HG03103 (cell line): Measurements from ENCODE around the gene THEMIS.

ENCODE experiments used
- ATAC-seq: cut with Tn5 transposase; IDR thresholded peaks from one replicate; pipeline ENCODE4 v1.9.1; 2021; ENCODE audit warnings: low read depth; ENCODE audit not compliant: unreplicated experiment

The THEMIS gene

GRCh38 chr6:127866766-127867165 is 34.1 kb downstream of the THEMIS start:
- ATAC-seq = no peak

DNA sequence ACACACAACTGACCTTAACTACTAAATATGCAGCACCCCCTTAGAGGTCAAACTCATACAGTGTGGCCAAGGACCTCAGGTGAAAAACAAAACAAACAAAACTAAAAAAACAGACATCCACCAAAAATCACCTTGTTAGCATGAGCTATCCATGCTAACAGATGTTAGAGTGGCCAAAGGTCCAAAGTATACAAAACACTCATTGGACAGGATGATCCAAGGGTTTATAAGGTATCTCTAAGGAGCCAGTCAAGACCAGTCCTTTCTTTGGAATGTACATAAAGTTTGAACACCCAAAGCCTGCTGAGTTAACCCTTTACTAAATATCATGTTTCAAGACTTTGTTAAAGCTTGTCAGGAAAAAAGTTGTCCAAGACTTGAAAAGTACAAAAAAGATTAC is 35.8 kb downstream of the THEMIS start:
- no peak for ATAC-seq

DNA sequence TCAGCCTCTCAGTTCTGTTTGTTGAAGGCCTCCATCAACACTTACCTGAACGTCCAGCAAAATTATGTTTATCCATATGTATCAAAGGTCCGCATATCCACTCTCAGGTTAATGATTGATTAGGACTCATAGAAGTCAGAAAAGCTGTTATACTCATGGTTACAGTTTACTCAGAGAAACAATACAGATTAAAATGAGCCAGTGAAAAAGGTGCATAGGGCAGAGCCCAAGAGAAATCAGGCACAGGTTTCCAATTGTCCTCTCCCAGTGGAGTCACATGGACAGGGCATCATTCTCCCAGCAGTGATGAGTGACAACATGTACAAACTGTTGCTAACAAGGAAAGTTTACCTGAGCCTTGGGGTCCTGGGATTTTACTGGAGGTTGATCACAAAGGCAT is 36.2 kb downstream of the THEMIS start:
- ATAC-seq = no peak

DNA sequence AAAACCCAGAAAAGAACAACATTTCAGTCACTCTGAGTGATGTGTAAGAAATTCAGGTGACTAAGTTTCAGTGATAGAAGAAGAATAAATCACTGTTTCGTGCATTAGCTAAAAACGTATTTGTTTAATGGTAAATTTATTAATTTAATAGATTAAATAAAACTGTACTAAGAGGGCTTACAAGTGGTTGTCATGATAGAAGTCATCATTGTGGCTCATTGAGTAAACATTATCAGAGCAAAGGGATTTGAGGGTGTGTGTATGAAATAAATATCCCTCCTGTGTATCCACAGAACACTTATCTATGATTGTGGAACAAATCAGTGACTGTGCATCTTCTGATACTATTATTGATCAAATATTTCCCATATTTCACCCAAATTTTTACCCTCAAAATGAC is 40.1 kb downstream of the THEMIS start:
- no peak for ATAC-seq

DNA sequence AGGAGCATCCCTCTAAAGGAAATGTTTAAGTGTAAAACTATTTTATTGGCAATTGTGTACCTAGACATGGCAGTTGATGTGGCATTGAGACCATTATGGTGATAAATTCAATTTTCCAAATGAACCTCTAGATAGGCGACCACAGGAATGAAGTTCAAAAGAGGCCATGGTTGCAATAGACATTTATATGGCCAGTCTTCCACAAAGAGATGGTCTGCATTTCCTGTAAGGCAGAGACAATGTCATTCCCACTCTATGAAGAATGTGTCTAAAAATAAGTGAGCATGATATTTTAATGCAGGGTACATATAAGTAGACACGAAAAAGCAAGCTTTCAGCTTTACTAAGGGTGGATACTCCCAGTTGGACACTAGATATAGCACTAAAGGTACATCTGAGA is 40.9 kb downstream of the THEMIS start:
- ATAC-seq = no peak

DNA sequence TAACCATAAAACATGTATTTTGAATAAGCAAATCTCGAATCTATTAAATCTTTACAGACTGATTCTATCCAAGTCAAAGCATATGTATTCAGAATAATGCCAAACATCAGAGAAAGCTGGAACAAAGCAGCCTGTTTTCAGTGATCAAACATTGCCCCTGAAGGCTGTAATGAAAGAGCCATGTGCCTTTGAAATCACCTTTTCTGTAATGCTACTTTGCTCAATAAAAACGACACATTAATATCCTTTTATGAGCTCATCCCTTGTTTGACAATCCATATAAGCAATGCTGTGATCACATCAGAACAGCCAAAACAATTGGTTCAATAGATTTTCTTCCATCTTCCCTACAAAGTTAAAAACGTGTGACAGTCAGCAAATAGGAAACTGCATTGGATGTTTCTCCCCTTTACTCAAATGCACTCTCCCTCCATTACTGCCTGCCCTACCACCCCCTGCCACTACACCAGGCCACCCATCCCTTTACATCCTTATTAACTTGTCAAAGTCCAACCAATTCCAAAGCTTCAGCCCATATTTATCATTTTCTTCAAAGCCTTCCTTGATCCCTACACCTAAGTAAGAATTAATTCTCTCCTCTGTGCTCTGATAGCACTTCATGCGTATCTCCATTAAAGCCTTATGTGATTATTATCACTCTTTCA is 42.0 kb downstream of the THEMIS start:
- ATAC-seq = no peak

DNA sequence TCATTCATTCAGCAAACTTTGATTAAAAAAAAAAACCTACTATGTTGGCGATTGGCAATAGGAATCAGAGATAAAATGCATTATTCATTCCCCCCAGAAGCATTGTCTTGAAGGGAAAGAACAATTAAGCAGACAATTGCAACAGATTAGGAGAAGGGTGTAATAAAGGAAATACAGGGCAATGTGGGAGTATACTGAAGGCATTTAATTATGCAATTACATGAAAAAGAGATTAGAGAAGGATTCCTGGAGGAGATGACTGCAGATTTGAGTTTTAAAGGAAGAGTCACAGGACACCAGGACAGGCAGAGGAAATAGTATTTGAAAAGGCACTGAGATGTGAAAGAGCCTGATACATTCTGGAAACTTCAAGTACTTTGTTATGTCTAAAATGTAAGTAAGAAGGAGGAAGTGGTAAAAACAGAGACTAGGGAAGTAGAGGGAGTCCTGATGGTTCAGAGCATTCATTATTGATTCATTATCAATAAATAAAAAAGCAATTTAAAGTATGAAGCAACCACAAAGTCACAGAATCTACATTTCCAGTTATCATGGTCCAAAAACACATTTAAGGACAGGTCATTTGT is 43.7 kb downstream of the THEMIS start:
- no peak for ATAC-seq

- no peak for ATAC-seq
These were observed 45.2 kb downstream of the THEMIS start for GRCh38 chr6:127855542-127856159.

GRCh38 chr6:127854009-127854408 is 46.8 kb downstream of the THEMIS start:
- no peak for ATAC-seq

- no peak for ATAC-seq
These were observed 49.7 kb downstream of the THEMIS start for GRCh38 chr6:127851197-127851596.

- ATAC-seq = no peak
These were observed 55.6 kb downstream of the THEMIS start for GRCh38 chr6:127845242-127845641.

GRCh38 chr6:127844529-127844928 is 56.3 kb downstream of the THEMIS start:
- no peak for ATAC-seq

- no peak for ATAC-seq
These were observed 57.3 kb downstream of the THEMIS start for GRCh38 chr6:127843582-127843981.

DNA sequence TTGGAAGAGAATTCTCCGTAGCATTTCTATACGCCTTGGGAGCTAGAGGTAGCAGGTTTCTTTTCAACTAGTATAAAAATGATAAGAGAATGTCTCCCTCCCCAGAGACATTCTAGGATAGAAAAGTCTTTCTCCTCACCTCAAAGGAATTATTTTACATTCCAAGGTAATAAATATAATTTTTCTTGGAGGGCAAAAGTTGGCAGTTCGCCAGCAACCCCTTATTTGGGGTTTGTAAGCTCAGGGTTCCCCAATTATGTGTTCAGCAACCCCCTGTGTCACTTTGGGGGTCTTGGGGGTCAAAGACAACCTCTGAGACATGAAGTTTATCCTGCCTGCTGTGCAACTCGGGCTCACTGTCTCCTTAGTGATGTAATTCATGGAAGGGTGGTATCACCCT is 58.3 kb downstream of the THEMIS start:
- ATAC-seq = no peak

- no peak for ATAC-seq
These were observed 59.0 kb downstream of the THEMIS start for GRCh38 chr6:127841811-127842210.

DNA sequence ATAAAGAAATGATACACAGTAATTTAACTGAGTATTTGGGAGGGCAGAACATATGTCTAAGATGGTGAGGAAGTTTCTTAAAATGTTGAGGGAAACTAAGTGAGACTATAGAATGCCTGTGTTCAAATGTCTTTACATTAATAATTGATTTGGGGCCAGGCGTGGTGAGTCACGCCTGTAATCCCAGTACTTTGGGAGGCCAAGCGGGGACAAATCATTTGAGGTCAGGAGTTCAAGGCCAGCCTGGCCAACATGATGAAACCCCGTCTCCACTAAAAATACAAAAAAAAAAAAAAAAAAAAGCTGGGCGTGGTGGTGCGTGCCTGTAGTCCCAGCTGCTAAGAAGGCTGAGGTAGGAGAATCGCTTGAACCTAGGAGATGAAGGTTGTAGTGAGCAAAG is 66.7 kb downstream of the THEMIS start:
- no peak for ATAC-seq

GRCh38 chr6:127833336-127833735 is 67.5 kb downstream of the THEMIS start:
- ATAC-seq = no peak

DNA sequence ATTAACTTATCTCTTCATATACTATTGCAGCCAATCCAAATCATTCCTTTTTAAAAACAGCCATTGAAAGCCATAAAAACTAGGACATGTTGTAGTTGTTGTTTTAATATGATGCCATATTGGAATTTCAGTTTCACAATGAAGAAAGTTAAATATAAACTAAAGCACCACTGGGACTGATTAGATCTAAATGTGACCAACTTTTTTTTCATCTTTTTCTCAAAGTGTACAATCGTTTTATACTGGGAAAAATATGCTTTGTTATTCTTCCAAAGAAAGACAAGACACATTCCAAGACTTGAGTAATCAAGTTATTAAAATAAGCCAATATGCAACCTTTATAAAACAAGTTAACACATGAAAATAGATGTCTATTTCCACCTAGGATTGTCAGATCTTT is 68.5 kb downstream of the THEMIS start:
- ATAC-seq = no peak

GRCh38 chr6:127824061-127824460 is 76.8 kb downstream of the THEMIS start:
- ATAC-seq = no peak

DNA sequence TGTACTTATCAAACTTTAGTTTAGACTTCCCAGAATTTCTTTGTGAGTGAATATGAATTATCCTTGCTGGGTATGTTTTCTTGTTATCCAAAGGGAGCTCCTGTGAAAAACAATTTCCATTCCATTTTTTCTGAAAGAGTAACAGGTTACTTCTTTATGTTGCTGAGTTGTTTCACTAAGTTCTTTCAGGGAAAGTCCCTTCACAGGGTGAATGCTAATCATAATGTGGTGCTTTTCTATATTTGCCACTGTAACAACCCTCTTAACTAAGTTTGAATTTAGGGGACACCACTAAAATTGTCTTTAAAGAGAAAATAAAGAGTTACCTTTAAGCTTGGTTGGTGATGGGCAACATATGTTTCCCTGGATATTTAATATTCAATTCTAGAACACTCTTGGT is 79.4 kb downstream of the THEMIS start:
- ATAC-seq = no peak

- no peak for ATAC-seq
These were observed 82.7 kb downstream of the THEMIS start for GRCh38 chr6:127818149-127818548.

GRCh38 chr6:127816643-127817042 is 84.2 kb downstream of the THEMIS start:
- ATAC-seq = no peak
